ENCODE results near the gene TMEM139. TPM values are rescaled to one million over a fixed set of nuclear protein-coding genes. Genes with fewer than 3 reads are reported as not detected.

The TMEM139 gene
- total RNA-seq, 1 experiment from 2014 or later = not detected

- in situ Hi-C loops (cut with HindIII; ENCODE audit: low pct_unique_long_range_greater_than_20kb, low sequenced_read_pairs) = no loop called here
These were observed 52.5 kb downstream of the TMEM139 start for GRCh38 chr7:143337216-143337615.

More at GRCh38 chr7:143337216-143337615, 52.5 kb downstream of the TMEM139 start:
- DNase-seq (ENCODE audit: low read depth, low spot score) = no peak

Small RNA genes lying within 50 kb of the gene (small RNA-seq; reads per million reads assigned to genes)
- 0 reads per million in 2 experiments for gene RN7SL481P
- gene RN7SL535P = 0 to 0.05 reads per million in 2 experiments

Other genes starting within 250 kb of the TMEM139 start
- not detected in 2 replicates for gene OR6V1, start 232.6 kb upstream of the TMEM139 start, total RNA-seq (2014; rRNA removed; shearing (Covaris generic))
- gene PIP, start 152.9 kb upstream of the TMEM139 start, total RNA-seq (2014; rRNA removed; shearing (Covaris generic)) = not detected in 2 replicates
- not detected in 2 replicates for gene TAS2R39, start 101.5 kb upstream of the TMEM139 start, total RNA-seq (2014; rRNA removed; shearing (Covaris generic))
- not detected in 2 replicates for gene TAS2R40, start 62.9 kb upstream of the TMEM139 start, total RNA-seq (2014; rRNA removed; shearing (Covaris generic))
- gene GSTK1, start 21.5 kb upstream of the TMEM139 start, total RNA-seq (2014; rRNA removed; shearing (Covaris generic)) = 144 and 161 TPM in 2 replicates
- gene CASP2, start 3.4 kb downstream of the TMEM139 start, total RNA-seq (2014; rRNA removed; shearing (Covaris generic)) = 11.8 and 14.4 TPM in 2 replicates
- gene CLCN1, start 31.2 kb downstream of the TMEM139 start, total RNA-seq (2014; rRNA removed; shearing (Covaris generic)) = not detected in 2 replicates
- not detected in 2 replicates for gene FAM131B, start 77.8 kb downstream of the TMEM139 start, total RNA-seq (2014; rRNA removed; shearing (Covaris generic))
- gene ZYX, start 96.4 kb downstream of the TMEM139 start, total RNA-seq (2014; rRNA removed; shearing (Covaris generic)) = 14.7 and 17.2 TPM in 2 replicates
- not detected in 2 replicates for gene EPHA1, start 123.9 kb downstream of the TMEM139 start, total RNA-seq (2014; rRNA removed; shearing (Covaris generic))
- not detected in 2 replicates for gene TAS2R60, start 158.5 kb downstream of the TMEM139 start, total RNA-seq (2014; rRNA removed; shearing (Covaris generic))
- gene TAS2R41, start 192.9 kb downstream of the TMEM139 start, total RNA-seq (2014; rRNA removed; shearing (Covaris generic)) = not detected in 2 replicates

Data from SK-MEL-5 (cell line).